NCI-H82 treated with DMSO at 0.1 percent for 48 hours (cell line): Measurements from ENCODE around the gene RUFY3.
"Not testable (repeated sequence)": the region's sequence is repeated elsewhere in the genome, so short reads cannot be mapped to it uniquely, and the experiment has no call there.

Source experiments
- DNase-seq: peaks from one replicate; lab custom pipeline; 2025; ENCODE audit not compliant: unreplicated experiment; lab: John Stamatoyannopoulos, UW

Gene RUFY3

DNA sequence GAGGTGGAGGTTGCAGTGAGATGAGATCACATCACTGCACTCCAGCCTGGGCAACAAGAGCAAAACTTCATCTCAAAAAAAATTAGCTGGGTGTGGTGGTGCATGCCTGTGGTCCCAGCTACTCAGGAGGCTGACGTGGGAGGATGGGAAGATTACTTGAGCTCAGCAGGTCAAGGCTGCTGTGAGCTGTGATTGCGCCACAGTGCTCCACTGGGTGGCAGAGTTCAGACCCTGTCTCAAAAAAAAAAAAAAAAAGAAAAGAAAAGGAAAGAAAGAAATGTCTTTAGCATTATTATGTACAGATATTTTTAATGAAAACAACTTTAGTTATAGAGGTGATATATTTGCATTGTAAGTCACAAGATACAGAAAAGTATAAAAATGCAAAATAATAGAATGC, 14.2 kb downstream of the RUFY3 start:
- DNase-seq, result not testable (repeated sequence)

DNA sequence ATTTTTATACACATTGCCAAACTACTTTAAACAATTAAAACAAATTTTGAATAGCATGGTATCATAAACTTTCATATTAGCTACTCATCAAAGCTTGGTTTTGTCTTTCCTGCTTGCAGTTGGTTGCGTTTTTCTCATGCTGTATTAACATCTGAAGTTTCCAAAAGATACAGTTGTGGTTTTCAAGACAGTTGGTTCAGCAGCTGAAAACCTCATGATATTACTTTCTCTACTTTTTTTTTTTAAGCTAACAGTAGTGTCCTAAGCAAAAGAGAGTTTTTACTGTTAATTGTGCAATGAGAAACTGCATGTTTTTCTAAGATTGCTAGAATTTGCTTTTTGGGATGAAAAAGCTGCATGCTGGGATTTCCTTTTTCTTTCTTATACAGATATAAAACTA, 15.2 kb downstream of the RUFY3 start:
- no peak for DNase-seq

DNA sequence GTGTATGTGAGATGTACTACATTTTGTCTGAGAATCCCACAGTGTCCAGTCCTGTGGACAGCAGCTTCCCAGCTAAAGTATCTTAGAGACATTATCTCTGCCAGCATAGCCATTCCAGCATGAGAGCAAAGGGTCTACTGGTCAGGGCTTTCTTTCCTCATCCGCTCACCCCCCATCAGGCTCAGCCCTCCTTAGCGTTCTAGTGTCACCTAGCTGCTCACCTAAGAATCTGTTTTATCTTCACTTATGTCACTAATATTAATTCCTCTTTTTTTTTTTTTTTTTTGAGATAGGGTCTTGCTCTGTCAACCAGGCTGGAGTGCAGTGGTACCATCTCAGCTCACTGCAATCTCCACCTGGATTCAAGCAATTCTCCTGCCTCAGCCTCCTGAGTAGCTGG, 15.6 kb downstream of the RUFY3 start:
- DNase-seq, result no peak

DNA sequence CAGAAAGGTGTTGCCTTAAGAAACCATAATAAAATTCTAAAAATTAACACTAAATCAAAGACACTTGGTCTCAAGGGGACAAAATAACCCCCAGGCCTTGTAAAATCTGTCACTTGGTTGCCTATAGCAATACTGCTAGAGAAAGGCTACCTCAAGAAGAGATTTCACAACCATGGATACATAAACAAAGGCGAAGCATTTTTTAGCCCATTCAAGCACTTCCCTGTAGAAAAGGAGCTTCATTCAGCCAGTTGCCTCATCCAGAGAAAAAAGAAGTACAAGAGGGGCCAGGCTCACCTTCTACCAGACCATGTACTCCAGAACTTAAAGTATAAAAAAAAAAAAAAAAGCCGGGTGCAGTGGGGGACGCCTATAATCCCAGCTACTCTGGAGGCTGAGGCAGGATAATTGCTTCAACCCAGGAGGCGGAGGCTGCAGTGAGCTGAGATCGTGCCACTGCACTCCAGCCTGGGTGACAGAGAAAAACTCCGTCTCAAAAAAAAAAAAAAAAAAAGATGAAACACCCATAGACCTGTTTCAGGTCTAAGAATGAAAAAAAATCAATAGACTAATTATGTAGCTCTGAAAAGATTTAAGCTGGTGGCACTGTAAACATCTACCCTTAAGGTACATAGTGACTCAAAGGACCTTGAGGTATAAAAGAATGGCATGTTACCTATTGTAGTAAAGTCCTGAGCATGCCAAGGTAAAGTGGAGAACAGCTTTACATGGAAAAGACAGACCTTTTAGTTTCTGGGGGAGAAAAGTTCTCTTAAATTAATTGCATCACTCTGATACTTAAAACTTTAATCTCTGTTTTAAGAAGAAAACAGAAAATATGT, 18.0 kb downstream of the RUFY3 start:
- no peak for DNase-seq

DNA sequence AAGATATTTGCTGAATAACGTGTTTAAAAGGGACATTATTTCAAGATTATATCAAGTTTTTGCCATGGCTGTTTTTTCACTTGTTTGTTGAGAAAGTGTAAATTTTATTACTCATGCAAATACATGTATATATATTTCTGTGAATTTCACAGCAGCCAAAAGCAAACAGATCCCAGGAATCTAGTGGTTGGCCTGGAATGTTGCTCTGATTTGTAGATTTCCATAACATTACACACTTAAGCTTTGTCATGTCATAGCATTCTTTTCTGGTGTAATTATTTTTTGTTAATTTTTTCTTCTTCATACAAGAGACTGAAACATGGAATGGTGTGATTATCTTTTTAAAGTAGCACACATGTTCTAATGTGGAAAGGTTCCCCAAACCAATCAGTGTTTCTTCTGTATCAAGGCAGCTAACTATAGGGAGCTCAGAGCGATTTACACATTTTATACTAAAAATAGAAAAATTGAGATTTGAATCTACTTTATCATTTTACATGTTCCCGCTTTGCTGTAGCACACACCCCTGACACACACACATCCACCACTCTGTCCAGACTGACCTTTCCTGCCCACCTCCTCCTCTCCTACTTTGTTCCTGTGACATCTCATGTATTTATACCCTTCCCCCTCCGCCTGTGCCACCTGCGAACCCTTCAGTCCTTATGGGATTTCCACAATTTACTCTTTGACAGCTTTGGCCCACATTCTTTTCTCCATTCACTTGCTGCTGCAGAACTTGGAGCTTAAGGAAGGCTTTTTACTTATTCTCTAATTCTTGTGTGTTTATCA, 20.3 kb downstream of the RUFY3 start:
- DNase-seq, result no peak

DNA sequence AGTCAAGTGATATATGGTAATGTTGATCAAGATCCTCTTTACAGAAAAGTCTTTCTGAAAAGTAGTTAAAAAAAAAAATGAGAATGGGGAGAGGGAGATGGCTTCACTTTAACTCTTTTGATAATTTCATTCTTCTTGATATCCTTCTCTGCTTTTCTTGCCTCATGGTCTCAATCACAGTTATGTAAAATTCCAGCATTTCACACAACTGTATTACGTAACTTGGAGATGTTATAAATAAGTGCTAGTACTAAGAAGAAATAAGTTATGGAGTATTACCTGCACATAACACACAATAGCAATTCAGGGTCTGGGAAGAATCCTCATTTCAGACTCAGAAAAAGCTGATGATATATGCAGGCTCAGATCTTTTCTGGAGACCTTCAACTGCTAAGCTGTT, 22.0 kb downstream of the RUFY3 start:
- no peak for DNase-seq

DNA sequence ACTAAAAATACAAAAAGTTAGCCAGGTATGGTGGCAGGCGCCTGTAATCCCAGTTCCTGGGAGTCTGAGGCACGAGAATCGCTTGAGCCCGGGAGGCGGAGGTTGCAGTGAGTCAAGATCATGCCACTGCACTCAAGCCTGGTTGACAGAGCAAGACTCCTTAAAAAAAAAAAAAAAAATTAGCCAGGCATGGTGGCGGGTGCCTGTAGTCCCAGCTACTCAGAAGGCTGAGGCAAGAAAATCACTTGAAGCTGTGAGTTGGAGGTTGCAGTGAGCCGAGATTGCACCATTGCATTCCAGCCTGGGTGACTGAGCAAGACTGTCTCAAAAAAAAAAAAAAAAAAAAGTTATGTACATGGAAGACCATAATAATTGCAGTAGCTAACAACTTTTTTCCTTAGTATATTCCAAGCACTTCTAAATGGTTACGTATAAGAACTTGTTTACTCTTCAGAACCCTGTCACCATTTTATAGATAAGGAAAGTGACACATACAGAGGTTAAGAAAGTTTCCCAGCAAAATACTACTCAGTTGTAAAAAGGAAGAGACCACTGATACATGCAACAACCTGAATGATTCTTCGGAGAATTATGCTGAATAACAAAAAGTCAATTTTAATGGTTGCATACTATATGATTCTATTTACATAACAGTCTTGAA, 24.5 kb downstream of the RUFY3 start:
- DNase-seq, result no peak

DNA sequence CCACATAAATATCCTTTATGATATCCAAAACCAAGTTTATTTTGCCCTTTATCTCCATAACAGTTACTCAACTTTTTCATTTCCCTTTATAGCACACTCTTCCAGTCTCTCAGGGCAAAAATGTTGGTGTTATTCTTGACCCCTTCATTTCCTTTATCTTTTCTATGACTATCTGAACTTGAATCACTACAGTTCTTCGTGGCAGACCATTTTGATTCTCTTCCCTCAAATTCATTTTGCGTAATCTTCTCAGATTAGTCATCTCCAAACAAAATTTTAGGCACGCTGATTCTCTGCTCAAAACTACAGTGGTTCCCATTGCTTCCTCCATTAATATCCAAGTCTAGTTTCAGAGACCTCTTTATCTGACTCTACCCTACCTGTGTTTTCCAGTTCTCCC, 26.1 kb downstream of the RUFY3 start:
- no peak for DNase-seq

DNA sequence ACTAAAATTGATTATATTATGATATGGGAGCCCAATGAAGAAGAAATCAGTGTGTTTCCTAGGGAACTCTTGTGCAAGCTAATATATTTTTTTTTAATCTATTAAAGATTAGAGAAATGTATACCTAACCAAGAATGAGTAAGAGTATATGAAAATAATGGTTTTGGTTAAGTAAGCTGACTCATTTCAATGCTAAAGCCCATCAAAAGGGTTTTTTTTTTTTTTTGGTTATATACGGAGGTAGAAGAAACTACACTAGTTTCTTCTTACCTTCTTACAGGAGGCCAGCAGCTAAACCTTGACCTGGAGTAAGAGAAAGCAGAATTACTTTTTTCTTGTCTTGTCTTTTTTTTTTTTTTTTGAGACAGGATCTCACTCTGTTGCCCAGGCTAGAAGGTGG, 27.5 kb downstream of the RUFY3 start:
- no peak for DNase-seq

DNA sequence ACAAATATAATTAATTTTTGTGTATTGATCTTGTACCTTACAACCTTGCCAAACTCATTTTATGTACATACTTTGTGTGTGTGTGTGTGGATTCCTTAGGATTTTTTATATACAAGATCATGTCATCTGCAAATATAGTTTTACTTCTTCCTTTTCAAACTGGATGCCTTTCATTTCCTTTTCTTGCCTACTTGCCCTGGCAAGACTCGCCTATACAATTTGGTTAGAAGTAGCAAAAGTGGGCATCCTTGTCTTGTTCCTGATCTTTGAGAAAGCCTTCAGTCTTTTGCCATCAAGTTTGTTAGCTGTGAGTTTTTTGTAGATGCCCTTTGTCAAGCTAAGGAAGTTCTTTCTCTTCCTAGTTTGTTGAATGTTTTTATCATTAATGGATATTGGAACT, 30.5 kb downstream of the RUFY3 start:
- DNase-seq, result no peak

DNA sequence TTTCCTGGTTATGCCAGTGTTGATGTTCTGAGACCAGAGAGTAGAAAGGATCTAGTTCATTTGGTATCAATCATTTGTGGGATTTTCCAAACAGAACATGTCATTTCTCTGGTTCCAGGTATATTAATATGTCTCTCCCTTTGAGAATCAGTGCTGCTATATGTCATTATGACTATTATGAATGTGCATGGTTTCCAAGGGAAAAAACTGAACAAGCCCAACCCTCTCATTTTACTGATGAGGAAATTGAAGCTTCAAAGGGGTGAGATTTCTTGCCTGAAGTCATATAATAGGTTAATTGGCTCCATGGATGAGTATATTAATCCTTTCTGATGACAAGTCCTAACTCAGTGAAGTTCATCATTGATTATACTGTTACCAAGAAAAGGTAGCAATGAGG, 31.9 kb downstream of the RUFY3 start:
- no peak for DNase-seq

DNA sequence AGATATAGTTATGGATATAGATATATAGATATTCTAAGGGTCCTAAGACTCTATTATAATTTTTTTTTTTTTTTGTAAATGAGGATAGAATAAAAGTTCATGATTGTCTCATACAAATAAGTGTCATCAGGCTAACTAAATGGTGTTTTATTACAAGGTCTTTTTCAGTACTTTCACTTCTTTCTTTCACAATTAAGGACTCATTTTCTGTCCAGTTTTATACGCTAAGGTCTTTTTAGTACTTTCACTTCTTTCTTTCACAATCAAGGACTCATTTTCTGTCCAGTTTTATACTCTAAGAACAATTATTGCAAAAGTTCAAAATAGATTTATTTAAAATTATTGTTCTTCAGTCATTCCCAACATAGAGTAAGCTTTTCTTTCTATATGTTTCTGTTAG, 32.7 kb downstream of the RUFY3 start:
- no peak for DNase-seq

DNA sequence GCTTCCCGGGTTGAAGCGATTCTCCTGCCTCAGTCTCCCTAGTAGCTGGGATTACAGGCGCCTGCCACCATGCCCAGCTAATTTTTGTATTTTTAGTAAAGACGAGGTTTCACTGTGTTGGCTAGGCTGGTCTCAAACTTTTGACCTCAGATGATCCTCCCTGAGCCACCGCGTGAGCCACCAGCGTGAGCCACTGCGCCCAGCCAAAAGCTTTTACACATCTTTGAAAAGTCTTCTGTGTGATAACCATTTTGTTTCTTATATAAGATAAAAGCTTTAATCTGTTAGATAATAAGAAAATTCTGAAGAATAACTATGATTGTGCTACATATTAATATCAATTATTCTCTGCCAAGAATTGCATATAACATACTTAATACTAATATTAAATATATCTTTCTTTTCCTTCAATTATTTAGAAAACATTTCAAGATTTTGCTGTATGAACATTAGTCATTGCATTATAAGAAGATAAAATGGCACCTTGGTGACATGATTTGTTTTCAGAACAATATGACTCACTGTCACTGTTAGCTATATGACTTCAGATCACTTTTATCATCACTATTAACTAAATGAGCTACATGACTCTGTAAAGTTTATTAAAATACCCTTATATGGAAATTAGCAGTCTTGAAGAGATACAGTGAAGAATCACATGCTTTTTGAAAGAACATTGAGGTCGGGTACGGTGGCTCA, 33.4 kb downstream of the RUFY3 start:
- DNase-seq, result no peak

DNA sequence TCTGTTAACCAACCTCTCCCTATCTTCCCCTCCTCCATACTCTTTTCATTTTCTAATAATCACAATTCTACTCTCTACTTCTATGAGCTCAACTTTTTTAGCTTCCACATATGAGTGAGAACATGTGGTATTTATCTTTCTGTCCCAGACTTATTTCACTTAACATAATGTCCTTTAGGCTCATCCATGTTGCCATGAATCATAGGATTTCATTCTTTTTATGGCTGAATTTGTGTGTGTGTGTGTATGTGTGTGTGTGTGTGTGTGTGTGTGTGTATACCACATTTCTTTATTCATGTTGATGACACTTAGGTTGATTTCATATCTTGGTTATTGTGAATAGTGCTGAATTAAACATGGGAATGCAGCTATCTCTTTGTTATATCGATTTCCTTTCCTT, 37.4 kb downstream of the RUFY3 start:
- no peak for DNase-seq

DNA sequence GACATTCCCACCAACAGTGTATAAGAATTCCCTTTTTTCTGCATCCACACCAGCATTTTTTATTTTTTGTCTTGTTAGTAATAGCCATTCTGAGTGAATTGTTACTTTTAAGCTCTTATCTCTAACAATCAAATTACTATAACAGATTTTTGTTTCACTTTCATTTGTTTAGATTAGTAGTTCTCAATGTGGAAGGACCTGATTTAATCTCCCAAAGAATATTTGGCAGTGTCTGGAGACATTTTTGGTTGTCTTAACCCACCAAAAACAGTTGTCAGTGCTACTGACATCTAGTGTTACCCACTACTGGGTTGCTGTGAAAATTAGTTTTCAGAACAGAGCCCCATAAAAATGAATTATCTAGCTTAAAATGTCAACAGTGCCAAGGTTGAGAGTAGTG, 37.9 kb downstream of the RUFY3 start:
- no peak for DNase-seq

DNA sequence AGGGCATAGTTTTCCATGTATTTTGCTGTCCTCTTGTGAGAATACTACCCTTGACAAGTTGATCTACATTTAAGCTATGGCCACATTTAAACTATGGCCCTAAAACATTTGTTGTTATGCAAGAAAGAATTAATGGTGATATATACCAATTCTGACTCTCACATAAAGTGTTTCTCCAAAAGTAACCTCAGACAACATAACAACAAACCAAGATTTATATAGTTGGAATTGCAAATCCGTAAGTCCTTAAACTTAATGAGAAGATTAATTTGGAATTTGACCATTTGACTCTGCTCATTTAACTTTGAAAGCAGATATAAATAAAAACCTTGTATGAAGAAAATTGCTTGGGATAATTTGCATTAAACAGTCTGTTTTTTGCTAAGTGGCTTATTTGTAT, 38.9 kb downstream of the RUFY3 start:
- no peak for DNase-seq

DNA sequence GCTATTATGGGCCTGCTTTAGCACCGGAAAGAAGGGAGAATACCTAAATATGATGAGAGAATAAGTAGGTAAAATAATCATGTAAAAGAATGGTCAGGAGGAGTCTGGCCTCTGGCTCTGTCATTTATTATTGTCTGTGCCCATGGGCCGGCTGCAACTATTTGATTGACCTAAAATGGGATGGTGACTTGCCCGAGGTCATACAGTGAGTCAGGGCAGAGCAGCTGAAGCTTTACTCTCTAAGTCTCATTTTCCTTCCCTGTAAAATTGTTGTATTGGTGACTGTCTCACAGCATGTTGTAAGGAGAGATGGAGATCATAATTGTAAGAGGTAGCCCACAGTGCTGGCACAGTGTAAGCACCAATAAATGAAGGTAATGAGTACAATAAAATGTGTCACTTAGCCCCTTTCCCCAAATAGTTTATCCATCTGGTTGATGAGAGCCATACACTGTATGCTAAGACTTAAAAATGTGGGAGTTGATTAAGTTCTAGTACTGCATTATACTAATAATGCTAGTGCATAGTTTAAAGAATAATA, 39.6 kb downstream of the RUFY3 start:
- DNase-seq, result no peak

DNA sequence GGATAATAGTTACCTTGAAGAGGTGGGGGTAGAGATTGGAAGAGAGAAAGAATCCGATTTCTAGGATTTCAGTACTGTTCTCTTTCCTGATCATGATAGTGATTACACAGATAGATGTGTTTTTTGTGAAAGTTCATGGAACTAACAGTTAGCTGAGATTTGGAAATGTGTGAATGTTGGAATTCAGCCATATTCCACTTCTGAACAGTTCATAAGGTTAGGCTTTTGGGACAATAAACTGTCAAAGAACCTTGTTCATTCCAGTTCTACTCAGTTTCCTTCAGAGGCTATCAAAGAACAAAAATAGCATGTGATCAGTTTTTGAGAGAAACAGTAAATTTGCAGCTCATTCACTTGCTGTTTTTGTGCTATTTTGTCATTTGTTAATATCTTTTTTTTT, 43.6 kb downstream of the RUFY3 start:
- DNase-seq, result no peak

DNA sequence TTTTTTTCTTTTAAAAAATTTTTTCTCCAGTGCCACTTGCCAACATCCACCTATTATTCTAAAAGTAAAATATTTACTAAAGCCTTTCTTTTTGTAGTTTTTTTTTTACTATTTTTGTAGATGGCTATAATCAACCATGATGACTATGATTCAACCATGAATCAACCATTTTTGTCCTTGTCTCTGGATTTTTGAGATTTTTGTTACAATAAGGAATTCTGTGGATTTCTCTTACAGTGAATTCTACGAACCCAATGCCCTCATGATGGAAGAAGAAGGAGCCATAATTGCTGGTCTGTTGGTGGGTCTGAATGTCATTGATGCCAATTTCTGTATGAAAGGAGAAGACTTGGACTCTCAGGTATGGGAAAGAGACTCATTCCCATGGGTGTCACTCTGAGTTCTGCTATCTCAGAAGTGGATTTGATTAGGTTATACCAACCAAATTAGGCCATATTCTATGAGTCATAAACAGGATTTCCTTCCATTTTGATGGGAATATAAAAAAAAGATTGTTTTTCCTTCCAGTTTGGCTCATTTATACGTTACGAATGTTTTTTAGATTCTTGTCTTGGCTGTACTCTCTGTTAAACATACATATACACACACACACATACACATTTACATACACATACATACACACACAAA, 46.7 kb downstream of the RUFY3 start:
- no peak for DNase-seq

DNA sequence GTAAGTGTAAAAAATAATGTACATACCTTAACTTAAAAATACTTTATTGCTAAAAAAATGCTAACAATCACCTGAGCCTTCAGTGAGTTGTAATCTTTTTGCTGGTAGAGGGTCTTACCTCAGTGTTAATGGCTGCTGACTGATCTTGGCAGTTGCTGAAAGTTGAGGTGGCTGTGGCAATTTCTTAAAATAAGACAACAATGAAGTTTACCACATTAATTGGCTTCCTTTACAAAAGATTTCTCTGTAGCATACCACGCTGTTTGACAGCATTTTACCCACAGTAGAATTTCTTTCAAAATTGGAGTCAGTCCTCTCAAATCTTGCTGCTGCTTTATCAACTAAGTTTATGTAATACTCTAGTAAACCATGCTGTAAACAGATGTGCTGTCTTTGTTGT, 47.6 kb downstream of the RUFY3 start:
- DNase-seq, result not testable (repeated sequence)
